HL-60 (cell line): ENCODE data around the gene SCARF1.
"Not testable (repeated sequence)": the region's sequence is repeated elsewhere in the genome, so short reads cannot be mapped to it uniquely, and the experiment has no call there.

Experiments
- DNase-seq, 2 experiments: peaks; one replicate each; pipeline ENCODE4 v3.0.0-alpha.2; 2010 to 2020; ENCODE audit warnings: low read depth in 1 of 2, low spot score in 1 of 2
- H3K27ac ChIP-seq: fragments of 250-450 bp; sonication (Bioruptor Pico); replicated peaks from 2 replicates; pipeline ENCODE4 v1.5.1; 2020; ENCODE audit warnings: mild to moderate bottlenecking, moderate library complexity
- H3K27me3 ChIP-seq: fragments of 250-450 bp; sonication (Bioruptor Pico); 2 replicates; pipeline ENCODE4 v1.5.1; 2021; ENCODE audit warnings: mild to moderate bottlenecking, moderate library complexity; ENCODE audit not compliant: insufficient read depth, poor library complexity, severe bottlenecking
- H3K4me3 ChIP-seq: replicated peaks from 2 replicates; pipeline ENCODE4 v1.5.1; 2011; ENCODE audit warnings: mild to moderate bottlenecking, control low read depth, low read length; ENCODE audit not compliant: insufficient read depth
- GABPA ChIP-seq: IDR thresholded peaks from 2 replicates; pipeline ENCODE4 v1.6.1; 2012; ENCODE audit warnings: low read depth
- POLR2AphosphoS5 ChIP-seq: IDR thresholded peaks from 2 replicates; pipeline ENCODE4 v1.6.1; 2012; ENCODE audit warnings: low read depth
- SPI1 ChIP-seq: IDR thresholded peaks from 2 replicates; pipeline ENCODE4 v1.6.1; 2012; ENCODE audit warnings: low read depth, mild to moderate bottlenecking, borderline replicate concordance
- TF ChIP-seq, protein P1 (sequence below): IDR thresholded peaks from 2 replicates; pipeline ENCODE4 v1.6.1; 2012; ENCODE audit warnings: low read depth; ENCODE audit not compliant: insufficient replicate concordance
- TF ChIP-seq, protein P2 (sequence below): IDR thresholded peaks from one replicate; pipeline ENCODE4 v1.5.1; 2011; ENCODE audit warnings: low read length, control low read depth, inconsistent platforms; ENCODE audit not compliant: insufficient read depth

SCARF1 gene

DNA sequence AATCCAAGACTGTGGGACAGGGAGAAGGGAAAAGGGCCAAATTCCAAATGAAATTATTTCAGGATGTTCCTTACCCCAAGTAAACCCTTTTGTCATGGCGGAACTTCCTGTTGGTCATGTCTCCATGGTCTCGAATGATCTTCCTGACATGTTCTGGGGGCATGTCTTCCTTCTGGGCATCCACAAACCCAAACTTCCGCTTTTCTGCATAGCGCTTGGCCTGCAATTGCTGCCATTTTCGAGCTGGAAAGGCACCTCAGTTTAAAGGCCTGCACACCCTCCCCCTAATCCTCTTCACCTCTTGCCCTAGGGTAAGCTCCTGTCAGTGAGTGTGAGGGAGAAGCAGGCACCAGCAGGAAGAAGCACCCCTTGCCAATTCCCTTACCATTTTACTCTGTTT, 37.9 kb upstream of the SCARF1 start:
- H3K4me3 ChIP-seq, result peak overlapping the region; percentile 65
- TF ChIP-seq SPI1, result peak; percentile 42; the same call in 1 of the 2 replicates
- TF ChIP-seq GABPA, result no peak
- TF ChIP-seq POLR2AphosphoS5, result no peak
- TF ChIP-seq, protein P1, sequence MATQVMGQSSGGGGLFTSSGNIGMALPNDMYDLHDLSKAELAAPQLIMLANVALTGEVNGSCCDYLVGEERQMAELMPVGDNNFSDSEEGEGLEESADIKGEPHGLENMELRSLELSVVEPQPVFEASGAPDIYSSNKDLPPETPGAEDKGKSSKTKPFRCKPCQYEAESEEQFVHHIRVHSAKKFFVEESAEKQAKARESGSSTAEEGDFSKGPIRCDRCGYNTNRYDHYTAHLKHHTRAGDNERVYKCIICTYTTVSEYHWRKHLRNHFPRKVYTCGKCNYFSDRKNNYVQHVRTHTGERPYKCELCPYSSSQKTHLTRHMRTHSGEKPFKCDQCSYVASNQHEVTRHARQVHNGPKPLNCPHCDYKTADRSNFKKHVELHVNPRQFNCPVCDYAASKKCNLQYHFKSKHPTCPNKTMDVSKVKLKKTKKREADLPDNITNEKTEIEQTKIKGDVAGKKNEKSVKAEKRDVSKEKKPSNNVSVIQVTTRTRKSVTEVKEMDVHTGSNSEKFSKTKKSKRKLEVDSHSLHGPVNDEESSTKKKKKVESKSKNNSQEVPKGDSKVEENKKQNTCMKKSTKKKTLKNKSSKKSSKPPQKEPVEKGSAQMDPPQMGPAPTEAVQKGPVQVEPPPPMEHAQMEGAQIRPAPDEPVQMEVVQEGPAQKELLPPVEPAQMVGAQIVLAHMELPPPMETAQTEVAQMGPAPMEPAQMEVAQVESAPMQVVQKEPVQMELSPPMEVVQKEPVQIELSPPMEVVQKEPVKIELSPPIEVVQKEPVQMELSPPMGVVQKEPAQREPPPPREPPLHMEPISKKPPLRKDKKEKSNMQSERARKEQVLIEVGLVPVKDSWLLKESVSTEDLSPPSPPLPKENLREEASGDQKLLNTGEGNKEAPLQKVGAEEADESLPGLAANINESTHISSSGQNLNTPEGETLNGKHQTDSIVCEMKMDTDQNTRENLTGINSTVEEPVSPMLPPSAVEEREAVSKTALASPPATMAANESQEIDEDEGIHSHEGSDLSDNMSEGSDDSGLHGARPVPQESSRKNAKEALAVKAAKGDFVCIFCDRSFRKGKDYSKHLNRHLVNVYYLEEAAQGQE, result no peak
- no peaks in the 10 kb centered on the region for H3K27me3 ChIP-seq
- peak in 1 of 2 experiments; percentile 73 for DNase-seq
- peak overlapping the region; percentile 96 for H3K27ac ChIP-seq

DNA sequence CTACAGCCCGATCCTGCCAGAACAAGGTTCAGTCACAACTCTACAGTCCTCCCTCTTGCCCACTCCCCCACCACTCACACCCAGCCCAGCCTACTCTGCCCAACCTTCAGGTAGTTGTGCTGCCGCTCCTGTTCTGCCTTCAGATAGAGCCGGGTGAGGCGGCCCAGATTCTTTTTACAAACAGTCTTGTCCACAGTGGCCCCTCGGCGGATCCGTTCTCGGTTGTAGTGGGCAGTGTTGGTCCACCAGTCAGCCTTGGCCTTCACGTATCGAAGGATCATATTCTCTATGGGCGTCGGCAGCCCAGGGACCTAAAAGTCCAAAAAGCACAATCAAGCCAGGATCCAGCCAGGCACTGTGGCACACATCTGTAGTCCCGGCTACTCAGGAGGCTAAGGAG, 30.9 kb upstream of the SCARF1 start:
- TF ChIP-seq, protein P2, sequence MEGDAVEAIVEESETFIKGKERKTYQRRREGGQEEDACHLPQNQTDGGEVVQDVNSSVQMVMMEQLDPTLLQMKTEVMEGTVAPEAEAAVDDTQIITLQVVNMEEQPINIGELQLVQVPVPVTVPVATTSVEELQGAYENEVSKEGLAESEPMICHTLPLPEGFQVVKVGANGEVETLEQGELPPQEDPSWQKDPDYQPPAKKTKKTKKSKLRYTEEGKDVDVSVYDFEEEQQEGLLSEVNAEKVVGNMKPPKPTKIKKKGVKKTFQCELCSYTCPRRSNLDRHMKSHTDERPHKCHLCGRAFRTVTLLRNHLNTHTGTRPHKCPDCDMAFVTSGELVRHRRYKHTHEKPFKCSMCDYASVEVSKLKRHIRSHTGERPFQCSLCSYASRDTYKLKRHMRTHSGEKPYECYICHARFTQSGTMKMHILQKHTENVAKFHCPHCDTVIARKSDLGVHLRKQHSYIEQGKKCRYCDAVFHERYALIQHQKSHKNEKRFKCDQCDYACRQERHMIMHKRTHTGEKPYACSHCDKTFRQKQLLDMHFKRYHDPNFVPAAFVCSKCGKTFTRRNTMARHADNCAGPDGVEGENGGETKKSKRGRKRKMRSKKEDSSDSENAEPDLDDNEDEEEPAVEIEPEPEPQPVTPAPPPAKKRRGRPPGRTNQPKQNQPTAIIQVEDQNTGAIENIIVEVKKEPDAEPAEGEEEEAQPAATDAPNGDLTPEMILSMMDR, result no peak
- TF ChIP-seq GABPA, result no peak
- no peak for TF ChIP-seq SPI1
- TF ChIP-seq, protein P1, result no peak
- no peak for TF ChIP-seq POLR2AphosphoS5
- DNase-seq, result no peak

DNA sequence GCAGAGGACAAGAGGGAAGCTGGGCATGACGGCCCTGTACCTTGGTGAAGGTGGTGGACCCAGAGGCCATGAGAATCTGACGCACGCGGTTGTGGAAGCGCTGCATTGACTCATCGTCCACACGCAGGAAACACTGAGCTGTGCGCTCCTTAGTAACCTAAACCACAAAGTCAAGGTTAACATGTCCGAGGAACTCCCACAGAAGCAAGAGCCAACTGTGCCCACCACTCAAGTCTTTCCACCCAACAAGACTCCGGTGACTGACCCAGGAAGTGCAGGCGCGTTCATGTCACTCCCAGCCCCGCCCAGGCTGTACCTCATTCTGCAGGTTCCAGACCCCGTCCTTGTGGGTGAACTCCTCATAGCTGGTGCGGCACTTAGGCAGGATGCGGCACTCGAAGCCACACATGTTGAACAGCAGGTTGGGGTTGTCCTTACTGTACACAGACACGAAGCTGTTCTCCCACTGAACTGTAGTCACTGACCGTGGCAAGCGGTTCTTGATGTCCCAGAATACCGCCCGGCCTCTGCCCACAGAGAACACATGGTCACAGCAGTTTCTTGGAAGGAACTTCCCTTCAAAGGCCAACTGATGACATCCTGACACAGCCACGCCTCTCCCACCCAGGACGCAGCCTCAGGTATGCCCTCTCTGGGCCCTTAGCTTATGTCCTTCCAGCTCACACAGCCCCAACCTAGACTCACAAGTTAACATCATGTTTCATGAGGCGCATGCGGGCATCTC, 27.7 kb upstream of the SCARF1 start:
- DNase-seq, result peak in 1 of 2 experiments; percentile 12
- H3K27ac ChIP-seq, result peak overlapping the region; percentile 11
- TF ChIP-seq SPI1 (no peak), POLR2AphosphoS5 (no peak), GABPA (no peak)
- TF ChIP-seq, protein P1, result no peak
- TF ChIP-seq, protein P2, result no peak
- no peak overlapping the region for H3K4me3 ChIP-seq
- no peaks in the 10 kb centered on the region for H3K27me3 ChIP-seq

More for the DNA sequence above, 30.9 kb upstream of the SCARF1 start:
- H3K4me3 ChIP-seq, result no peak overlapping the region
- no peaks in the 10 kb centered on the region for H3K27me3 ChIP-seq
- no peak overlapping the region for H3K27ac ChIP-seq

DNA sequence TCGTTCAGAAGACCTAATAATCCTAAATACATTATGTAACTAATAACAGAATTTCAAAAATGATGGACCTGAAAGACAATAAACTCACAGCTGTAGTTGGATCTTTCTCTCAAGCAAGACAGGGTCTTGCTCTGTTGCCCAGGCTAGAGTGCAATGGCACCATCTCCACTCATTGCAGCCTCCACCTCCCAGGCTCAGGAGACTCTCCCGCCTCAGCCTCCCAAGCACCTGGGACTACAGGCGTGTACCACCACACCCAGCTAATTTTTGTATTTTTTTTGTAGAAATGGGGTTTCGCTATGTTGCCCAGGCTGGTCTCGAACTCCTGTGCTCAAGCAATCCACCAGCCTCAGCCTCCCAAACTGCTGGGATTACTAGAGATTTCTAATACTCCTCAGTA, 18.4 kb upstream of the SCARF1 start:
- not testable (repeated sequence) for H3K27me3 ChIP-seq, H3K4me3 ChIP-seq, DNase-seq, H3K27ac ChIP-seq
